Motor neuron (in vitro differentiated cells): ENCODE data around the gene CD55. TPM values are rescaled to one million over a fixed set of nuclear protein-coding genes. Genes with fewer than 3 reads are reported as not detected.

Experiments
- ATAC-seq, 8 experiments: fragments of 200-7000 bp; cut with Tn5 transposase; replicated peaks in 6 of 8; 2 replicates each; pipeline ENCODE4 v1.8.0; 2021; ENCODE audit warnings: mild to moderate bottlenecking in 8 of 8, moderate library complexity in 8 of 8
- H3K27ac ChIP-seq, 2 donors: fragments of 250-450 bp; sonication (Bioruptor Pico); 2 replicates each; pipeline ENCODE4 v1.9.0; 2021; ENCODE audit warnings: antibody characterized with exemption in 2 of 2, mild to moderate bottlenecking in 2 of 2, moderate library complexity in 1 of 2
- H3K4me1 ChIP-seq, 2 donors: fragments of 250-450 bp; sonication (Bioruptor Pico); replicated peaks in 1 of 2; 2 replicates each; pipeline ENCODE4 v1.6.1; 2021; ENCODE audit warnings: antibody characterized with exemption in 2 of 2, mild to moderate bottlenecking in 2 of 2, moderate library complexity in 1 of 2
- H3K4me3 ChIP-seq, 5 donors: fragments of 250-450 bp; sonication (Bioruptor Pico); 2 replicates each; pipeline ENCODE4 v1.9.0; 2021; ENCODE audit warnings: antibody characterized with exemption in 5 of 5, mild to moderate bottlenecking in 5 of 5, moderate library complexity in 4 of 5
- WGBS, 10 experiments: fragments of 450-650 bp; shearing (Covaris generic); methylation state at CpG; one replicate each; pipeline ENCODE4 v1.0.0; 2022; 5-methylcytosine and 5-hydroxymethylcytosine counted together
- in situ Hi-C, 9 experiments: fragments of 400-800 bp; cut with MboI; loops; one replicate each; pipeline ENCODE4 v1.15.0; 2021; ENCODE audit warnings: low sequenced_read_pairs in 9 of 9, low pct_unique_long_range_greater_than_20kb in 2 of 9; ENCODE audit not compliant: unreplicated experiment in 9 of 9
- total RNA-seq, 8 experiments: library from RNA; unstranded; fragments of 300-600 nt; gene quantifications; 2 replicates each; pipeline versions ENCODE4 v1.2.3 to v1.2.4, GENCODE V29; 2022

Gene CD55
- total RNA-seq, 8 experiments from 2014 or later = 4.6 to 949 (median 9.0) TPM

DNA sequence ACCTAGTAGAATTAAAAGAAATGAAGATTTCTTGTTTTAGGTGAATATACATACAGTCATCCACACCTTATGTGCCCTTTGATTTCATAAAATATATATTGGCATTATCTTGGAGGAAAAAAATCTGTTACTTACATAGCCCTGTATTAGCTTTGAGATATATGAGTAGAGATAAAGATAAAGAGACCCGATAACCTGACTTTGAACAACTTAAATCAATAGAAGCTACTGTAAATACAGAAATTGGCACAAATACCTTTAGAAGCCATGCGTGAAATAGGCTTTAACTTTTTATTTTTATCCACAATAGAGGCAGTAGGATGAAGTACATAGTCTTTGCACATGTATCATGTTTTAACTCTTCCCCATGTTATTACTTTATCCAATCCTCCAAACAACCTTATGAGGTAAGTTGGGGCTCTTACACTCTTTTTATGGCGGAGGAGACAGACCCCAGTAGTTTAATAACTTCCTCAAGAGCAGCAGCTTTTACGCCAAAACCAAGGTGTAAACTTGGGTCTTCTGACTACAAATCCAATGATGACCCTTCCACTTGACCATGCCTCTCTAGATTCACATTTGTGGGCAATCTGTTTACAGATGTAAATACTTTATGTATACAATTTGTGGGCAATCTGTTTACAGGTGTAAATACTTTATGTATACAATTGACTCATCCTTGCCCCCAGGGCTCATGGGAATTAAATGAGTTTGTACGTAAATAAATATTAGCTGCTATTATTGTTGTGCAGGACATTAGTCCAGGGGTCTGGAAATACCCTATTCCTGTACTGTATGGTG lies 2.1 kb downstream of the CD55 start:
- 60 to 100% (median 95%) methylated on average over 2 to 5 of the region's 5 CpGs for WGBS, 10 experiments
- ATAC-seq = no peak
- in situ Hi-C loops = no loop called here
- H3K27ac ChIP-seq = no peak overlapping the region
- H3K4me1 ChIP-seq = peaks cover 4 to 6% of the 10 kb centered on the region in 2 donors
- H3K4me3 ChIP-seq = no peak overlapping the region

DNA sequence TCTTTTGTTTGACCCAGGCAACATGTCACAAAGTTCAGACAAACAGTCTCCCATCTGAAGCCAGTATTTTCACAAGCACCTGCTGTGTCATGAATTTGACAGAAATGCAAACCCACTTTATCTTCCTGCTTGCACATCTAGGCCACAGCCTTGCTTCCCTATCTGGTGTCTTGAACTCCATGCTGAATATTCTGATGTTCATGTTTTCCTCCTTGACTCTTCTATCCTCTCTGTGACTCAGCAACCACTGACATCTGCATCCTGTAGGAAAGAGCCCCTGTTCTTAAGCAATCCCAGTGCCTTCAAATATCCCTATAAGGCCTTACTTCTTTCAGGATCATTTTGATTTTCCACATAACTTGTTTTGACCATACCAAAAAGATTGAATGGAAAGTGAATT lies 6.5 kb downstream of the CD55 start:
- H3K27ac ChIP-seq = no peak overlapping the region
- in situ Hi-C loops = no loop called here
- peak in 3 of 8 experiments; percentile 4 to 63 (median 10) for ATAC-seq
- no peaks in the 10 kb centered on the region for H3K4me1 ChIP-seq
- no peak overlapping the region for H3K4me3 ChIP-seq

DNA sequence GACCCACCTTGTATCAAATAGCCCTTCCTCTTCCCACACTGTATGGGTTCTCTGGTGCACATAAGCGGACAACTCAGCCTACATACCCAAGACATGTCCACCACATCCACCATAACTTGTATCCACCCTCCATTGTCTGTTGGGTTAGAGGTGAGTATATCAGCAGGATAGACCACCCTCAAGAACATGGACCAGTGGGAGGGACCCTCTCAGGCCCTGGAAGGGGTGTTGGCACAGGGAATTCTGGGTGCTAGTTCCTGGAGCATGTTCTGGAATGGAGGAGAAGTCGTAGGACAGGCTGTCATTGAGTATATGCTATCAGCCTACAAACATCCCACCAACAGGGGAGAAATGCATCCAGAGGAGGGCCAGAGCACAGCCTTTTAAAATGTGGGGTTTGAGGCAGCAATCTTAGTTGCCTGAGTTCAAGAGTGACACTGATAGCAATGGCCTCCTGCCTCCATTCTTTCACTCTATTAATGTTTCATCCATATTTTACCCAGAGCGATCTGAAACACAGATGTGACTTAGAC lies 7.5 kb downstream of the CD55 start:
- no peaks in the 10 kb centered on the region for H3K4me1 ChIP-seq
- ATAC-seq = peak in 2 of 8 experiments; percentile 5 to 9
- no peak overlapping the region for H3K4me3 ChIP-seq
- in situ Hi-C loops = no loop called here
- H3K27ac ChIP-seq = no peak overlapping the region
- 83 to 100% (median 96%) methylated on average over 1 to 3 of the region's 3 CpGs; no CpG with 5 or more reads in 4 of the 10 experiments for WGBS, 10 experiments

DNA sequence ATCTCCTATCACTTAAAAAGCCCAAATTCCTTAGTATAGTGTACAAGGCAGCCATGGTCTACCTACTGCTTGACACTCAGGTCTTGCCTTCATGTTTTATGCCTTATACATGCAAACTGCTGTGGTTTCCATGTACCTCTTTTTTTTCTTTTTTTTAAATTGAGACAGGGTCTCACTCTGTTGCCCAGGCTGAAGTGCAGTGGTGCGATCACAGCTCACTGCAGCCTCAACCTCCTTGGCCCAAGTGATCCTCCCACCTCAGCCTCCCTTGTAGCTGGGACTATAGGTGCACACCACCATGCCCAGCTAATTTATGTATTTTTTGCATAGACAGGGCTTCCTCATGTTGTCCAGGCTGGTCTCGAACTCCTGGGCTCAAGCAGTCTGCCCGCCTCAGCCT lies 8.0 kb downstream of the CD55 start:
- H3K4me1 ChIP-seq = no peaks in the 10 kb centered on the region
- in situ Hi-C loops = no loop called here
- peak in 2 of 8 experiments; percentile 5 to 7 for ATAC-seq
- no peak overlapping the region for H3K27ac ChIP-seq
- H3K4me3 ChIP-seq = no peak overlapping the region
- 90 to 100% (median 100%) methylated on average over 1 to 3 of the region's 3 CpGs; no CpG with 5 or more reads in 2 of the 10 experiments for WGBS, 10 experiments

DNA sequence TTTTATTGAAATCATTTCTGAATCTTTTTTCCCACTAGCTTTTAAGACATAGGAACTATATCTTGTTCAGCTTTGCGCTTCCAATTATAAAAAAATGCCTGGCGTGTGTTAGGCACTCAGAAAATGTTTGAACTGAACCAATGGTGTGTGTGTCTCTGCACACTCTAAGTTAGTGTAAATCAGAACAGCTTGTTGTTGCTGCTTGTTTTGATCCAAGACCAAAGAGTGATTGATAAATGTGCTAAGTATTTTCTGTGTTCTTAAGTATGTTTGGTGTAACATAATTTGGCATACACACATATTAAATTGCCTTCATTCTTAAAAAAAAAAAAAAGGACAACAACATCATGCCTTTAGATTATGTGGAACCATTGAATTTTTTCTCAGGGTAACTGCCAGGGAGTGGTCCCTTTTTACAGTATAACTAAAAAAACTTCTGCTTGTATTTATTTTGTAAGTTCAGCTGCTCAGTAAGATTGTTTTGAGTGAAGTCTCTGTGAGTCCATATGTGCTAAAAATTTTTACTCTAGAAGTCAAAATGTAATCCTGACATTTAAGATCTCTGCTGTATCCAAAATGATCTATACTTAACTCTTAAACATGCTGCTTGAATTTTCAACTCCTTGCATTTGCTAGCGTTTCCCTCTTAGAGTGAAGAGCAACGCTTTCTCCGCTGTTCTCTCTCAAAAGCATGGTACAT lies 8.7 kb downstream of the CD55 start:
- WGBS, 10 experiments = 29 to 89% (median 74%) methylated on average over 2 to 5 of the region's 5 CpGs
- ATAC-seq = peak in 1 of 8 experiments; percentile 0
- in situ Hi-C loops = no loop called here

DNA sequence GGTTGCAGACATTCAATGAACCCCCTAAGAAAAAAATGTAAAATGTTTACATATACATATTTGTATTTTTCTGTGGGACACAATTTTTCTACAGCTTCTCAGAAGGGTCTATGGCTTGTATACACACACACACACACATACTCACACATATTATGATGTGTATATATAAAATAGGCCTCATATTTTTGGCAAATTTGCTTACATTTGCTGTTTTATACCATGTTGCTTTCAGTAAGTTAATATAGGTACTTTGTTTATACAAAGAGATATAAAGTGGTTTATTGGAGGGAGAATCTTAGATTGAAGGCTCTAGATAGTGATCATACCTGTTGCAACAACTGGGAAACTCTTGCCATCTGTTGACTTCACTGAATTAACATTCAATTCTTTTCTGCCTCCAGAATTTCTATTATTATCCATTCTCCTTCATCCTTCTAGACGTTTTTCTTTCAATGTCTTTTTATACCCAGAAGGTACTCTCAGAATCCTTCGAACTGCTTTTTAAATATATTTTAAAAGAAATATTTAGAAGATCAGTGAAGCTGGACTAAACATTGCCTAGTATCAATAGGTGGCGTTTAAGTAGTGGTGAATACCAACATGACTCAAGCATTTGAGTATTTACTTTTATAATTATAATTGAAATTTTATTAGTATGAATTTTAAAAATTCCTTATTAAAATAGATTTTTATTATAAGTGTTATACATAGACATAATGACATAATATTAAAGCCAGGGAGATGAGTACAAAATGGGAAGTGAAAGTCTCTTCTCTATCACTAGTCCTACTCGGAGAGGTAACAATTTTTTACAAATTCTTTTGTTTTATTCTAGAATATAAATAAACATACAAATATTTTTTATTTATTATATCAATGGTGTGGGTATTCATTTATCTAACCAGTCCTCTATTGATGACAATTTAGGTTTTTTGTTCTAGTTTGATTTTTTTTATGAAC lies 10.2 kb downstream of the CD55 start:
- in situ Hi-C loops = no loop called here
- Histone ChIP-seq H3K27ac (no peak overlapping the region), H3K4me3 (no peak overlapping the region), H3K4me1 (no peaks in the 10 kb centered on the region)
- ATAC-seq = no peak
- 47 to 100% (median 78%) methylated on average over 2 to 4 of the region's 4 CpGs for WGBS, 10 experiments

More for the DNA sequence above, 8.7 kb downstream of the CD55 start:
- H3K4me3 ChIP-seq = no peak overlapping the region
- H3K27ac ChIP-seq = no peak overlapping the region
- no peaks in the 10 kb centered on the region for H3K4me1 ChIP-seq

DNA sequence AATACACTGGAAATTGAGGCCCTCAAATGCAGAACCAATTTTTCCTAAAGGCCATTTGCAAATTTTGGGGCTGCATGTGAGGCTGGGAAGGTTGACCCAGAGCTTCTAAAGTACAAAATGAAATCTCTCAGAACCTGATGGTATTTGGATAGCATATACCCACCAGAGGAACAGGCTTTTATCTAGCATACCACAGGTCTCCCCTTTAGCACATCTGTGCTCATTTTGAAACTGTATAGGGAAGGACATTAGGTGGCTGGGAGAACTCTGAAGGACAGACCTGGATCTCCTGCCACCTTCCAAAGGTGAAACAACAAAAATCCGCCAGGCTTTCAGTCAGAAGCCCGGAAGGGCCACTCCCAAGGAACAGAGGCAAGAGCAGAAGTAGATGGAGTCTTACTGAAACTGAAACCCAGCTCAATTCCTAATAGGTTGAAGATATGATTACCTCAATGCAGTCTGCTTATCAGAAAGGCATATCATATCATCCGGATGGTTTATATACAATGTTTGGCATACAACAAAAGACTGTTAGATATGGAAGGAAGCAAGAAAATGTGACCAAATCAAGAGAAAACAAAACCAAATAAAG lies 11.6 kb downstream of the CD55 start:
- no peaks in the 10 kb centered on the region for H3K4me1 ChIP-seq
- in situ Hi-C loops = no loop called here
- ATAC-seq = peak in 1 of 8 experiments; percentile 0
- WGBS, 10 experiments = 25 to 100% (median 93%) methylated on average over 1 to 3 of the region's 3 CpGs; no CpG with 5 or more reads in 1 of the 10 experiments
- H3K4me3 ChIP-seq = no peak overlapping the region
- H3K27ac ChIP-seq = no peak overlapping the region

DNA sequence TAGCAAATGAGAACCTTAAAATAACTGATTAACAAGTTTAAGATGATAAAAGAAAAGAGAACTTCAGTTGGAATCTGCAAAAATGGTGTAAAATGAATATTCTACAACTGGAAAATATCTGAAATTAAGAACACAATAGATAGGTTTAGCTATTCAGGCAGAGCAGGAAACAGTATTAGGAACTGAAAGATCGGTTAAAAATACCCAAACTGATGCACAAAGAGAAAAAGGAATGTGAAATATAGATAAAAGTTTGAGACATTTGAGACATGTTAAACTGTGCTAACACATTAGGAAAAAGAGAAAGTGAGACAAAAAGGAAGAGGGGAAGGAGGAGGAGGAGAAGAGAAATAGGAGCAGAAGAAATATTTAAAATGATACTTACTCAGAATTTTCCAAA lies 12.1 kb downstream of the CD55 start:
- WGBS, 10 experiments = 89 to 100% (median 100%) methylated on average over 1 of the region's 1 CpG
- no peaks in the 10 kb centered on the region for H3K4me1 ChIP-seq

DNA sequence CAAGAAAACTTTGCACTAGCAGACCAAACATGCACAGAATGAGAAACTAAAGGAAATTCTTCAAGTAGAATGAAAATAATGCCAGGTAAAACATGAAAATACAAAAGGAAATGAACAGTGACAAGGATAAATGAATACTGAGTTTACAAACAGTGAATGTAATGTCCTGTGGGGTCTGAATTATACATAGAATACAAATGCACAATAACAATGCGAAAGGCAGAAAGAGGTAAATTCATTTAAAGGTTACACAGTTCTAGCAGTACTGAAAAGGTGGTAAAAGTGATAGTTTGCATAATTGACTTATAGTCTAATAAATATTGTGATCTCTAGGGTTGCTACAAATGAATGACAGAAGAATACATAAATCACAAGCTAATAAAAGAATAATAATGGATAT lies 12.9 kb downstream of the CD55 start:
- no peak for ATAC-seq
- 78 to 100% (median 100%) methylated on average over 1 of the region's 1 CpG; no CpG with 5 or more reads in 1 of the 10 experiments for WGBS, 10 experiments
- H3K27ac ChIP-seq = no peak overlapping the region
- H3K4me1 ChIP-seq = no peaks in the 10 kb centered on the region
- in situ Hi-C loops = no loop called here
- H3K4me3 ChIP-seq = no peak overlapping the region

More for the DNA sequence above, 12.1 kb downstream of the CD55 start:
- H3K27ac ChIP-seq = no peak overlapping the region
- no peak overlapping the region for H3K4me3 ChIP-seq
- no peak for ATAC-seq
- in situ Hi-C loops = no loop called here

DNA sequence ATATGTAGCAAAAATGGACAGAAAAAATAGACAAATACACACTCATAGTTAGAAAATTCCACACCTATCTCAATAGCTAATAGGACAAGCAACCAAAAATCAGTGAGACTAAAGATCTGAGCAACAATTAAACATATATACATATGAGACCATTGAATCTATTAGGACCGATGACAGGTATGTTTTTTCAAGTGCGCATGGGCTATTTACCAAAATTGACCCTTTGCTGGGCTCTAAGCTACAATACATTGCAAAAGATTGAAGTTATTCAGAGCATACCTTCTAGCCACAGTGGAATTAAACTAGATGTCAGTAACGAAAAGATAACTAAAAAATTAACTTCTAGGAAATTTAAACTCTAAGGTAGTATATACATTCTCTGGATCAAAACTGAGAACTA lies 13.7 kb downstream of the CD55 start:
- H3K4me1 ChIP-seq = no peaks in the 10 kb centered on the region
- WGBS, 10 experiments = 76 to 100% (median 94%) methylated on average over 1 to 3 of the region's 3 CpGs
- no peak for ATAC-seq
- no peak overlapping the region for H3K4me3 ChIP-seq
- in situ Hi-C loops = no loop called here
- H3K27ac ChIP-seq = no peak overlapping the region

DNA sequence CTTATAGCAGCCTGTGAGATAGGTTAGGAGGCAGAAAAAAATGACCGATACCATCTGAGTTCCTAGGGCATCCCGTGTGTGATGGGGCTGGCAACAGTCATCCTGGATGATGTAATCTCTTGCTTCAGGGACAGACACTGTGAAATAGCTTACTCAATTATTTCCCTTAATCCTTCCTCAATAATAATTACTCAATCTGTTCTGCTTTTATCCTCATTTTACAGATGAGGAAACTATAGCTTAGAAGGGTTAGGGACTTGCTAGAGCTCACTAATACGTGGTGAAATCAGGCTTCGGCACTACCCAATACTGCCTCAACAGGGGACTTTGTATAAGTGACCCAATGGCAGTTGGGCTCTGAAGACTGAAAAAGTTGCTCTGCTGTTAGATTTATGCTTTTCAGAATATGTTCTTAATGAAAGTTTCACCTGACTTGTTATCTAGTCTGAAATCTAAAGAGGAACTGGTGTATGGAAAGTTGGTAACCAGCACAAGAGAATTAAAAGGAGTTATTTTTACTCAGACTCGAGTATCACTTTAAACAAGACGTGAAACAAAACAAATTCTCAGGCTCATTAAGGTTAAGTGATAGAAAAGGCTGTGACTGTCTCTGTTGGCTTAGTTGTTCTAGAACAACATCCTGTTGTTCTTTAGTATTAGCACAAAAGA lies 14.4 kb downstream of the CD55 start:
- no peak overlapping the region for H3K27ac ChIP-seq

More for the DNA sequence above, 14.4 kb downstream of the CD55 start:
- no peak overlapping the region for H3K4me3 ChIP-seq
- 80 to 100% (median 87%) methylated on average over 2 to 6 of the region's 6 CpGs for WGBS, 10 experiments
- in situ Hi-C loops = no loop called here
- peak in 3 of 8 experiments; percentile 5 to 22 (median 6) for ATAC-seq
- no peaks in the 10 kb centered on the region for H3K4me1 ChIP-seq
